B cell (primary cell): ENCODE measurements around the gene SRRM2.

Experiments used
- CTCF ChIP-seq: fragments of 200-600 bp; IDR thresholded peaks from one replicate; pipeline ENCODE4 v1.8.0; 2022; ENCODE audit warnings: antibody characterized with exemption, mild to moderate bottlenecking
- EZH2 ChIP-seq: IDR thresholded peaks from 2 replicates; pipeline ENCODE4 v1.6.1; 2012; ENCODE audit warnings: borderline replicate concordance, low read depth, mild to moderate bottlenecking, moderate library complexity, low read length; ENCODE audit not compliant: insufficient read depth, poor library complexity, severe bottlenecking

- TF ChIP-seq CTCF (no peak), EZH2 (no peak)
Measured at GRCh38 chr16:2749476-2749875, 3.0 kb upstream of the SRRM2 start.
